Measurements from ENCODE around the gene METTL23. TPM values are rescaled to one million over a fixed set of nuclear protein-coding genes. Genes with fewer than 3 reads are reported as not detected.

The METTL23 gene
- total RNA-seq, 2 donors from 2014 or later = 35.1 to 36.2 TPM

DNA sequence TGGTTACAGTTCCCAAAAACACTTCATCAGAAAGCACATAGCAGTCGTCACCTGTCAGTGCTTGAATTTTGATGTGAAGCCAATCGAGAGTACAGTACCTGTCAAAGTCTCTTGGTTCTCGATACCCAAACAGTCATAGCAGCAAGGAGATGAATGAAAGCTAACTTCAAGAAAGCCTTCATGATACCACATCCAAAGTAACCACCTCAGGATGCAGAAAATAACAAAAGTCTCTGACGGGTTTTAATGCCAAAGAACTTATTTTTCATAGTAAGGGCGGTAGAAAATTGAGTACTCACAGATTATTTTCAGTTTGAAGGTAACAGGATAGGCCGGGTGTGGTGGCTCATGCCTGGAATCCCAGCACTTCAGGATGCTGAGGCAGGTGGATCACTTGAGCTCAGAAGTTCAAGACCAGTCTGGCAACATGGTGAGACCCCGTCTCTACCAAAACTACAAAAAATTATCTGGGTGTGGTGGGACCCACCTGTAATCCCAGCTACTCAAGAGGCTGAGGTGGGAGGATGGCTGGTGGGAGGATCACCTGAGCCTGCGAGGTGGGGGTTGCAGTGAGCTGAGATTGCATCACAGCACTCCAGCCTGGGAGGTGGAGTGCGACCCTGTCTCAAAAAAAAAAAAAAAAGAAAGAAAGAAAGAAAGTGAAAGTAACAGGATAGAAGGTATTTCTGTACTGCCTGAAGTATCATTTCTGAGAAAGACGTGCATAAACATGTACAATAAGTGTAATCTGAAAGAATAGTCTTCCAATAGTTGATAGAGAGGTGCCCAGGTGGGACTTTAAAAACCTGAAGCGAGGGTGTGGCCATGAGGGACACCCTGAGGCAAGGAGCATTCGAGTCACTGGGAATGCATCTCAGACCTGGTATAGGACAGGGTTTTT lies 26.7 kb downstream of the METTL23 start:
- Mint-ChIP-seq H3K27ac (peak overlapping the region; percentile 99), H3K36me3 (ENCODE audit: low read depth) (peaks cover 8% of the 10 kb centered on the region), H3K4me3 (peak overlapping the region; percentile 93), H3K4me1 (peaks cover 21% of the 10 kb centered on the region), H3K27me3 (no peaks in the 10 kb centered on the region)
- H3K9me3 ChIP-seq (ENCODE audit: control insufficient read depth, low read length, poor library complexity, severe bottlenecking) = no peaks in the 10 kb centered on the region
- ATAC-seq (peak; percentile 84), DNase-seq (peak in 1 of 3 donors; percentile 13)

DNA sequence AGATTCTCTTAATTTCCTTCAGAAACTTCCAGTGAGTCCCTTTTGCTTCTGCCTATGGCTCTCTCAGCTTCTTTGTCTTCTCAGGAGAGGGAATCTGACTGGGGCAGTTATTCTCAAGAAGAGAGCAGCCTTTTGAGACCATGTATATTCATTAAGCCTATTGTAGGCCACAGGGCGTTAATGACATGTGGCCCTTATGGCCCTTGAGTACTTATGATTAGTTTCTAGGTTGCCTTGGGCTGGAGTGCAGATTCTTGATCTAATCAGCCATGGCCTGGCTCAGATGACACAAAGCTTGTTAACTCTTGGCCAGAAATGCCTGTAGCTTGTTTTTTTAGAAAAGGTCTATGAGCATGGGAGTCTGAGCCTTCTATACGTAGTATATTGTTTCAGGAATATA lies 28.6 kb downstream of the METTL23 start:
- no peak overlapping the region for H3K27ac Mint-ChIP-seq
- H3K36me3 Mint-ChIP-seq (ENCODE audit: low read depth) = peaks cover 5% of the 10 kb centered on the region
- peaks cover 21% of the 10 kb centered on the region for H3K4me1 Mint-ChIP-seq
- H3K4me3 Mint-ChIP-seq = no peak overlapping the region
- ATAC-seq = no peak
- DNase-seq = no peak
- H3K9me3 ChIP-seq (ENCODE audit: control insufficient read depth, low read length, poor library complexity, severe bottlenecking) = no peaks in the 10 kb centered on the region
- no peaks in the 10 kb centered on the region for H3K27me3 Mint-ChIP-seq

DNA sequence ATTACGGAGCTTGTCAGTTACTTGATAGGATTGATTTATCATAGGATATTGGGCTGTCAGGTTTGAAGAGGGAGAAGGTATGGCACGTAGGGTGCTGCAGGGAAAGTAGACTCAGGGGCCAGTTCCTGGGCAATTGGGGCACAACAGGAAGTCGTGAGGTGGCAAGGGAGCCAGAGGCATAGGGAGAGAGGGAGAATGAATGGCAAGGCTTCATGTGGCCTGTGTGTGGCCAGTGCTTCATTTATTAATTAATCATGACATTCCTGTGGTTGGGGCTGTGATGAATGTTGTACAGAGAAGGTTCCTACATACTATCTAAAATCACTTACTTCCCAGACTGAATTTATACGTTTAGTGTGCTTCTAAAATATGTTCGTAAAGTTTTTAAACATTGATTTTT lies 30.6 kb downstream of the METTL23 start:
- H3K9me3 ChIP-seq (ENCODE audit: control insufficient read depth, low read length, poor library complexity, severe bottlenecking) = no peaks in the 10 kb centered on the region
- DNase-seq (no peak), ATAC-seq (no peak)
- H3K27me3 Mint-ChIP-seq = no peaks in the 10 kb centered on the region
- H3K4me1 Mint-ChIP-seq = peaks cover 17% of the 10 kb centered on the region
- H3K27ac Mint-ChIP-seq = no peak overlapping the region
- peaks cover 3% of the 10 kb centered on the region for H3K36me3 Mint-ChIP-seq (ENCODE audit: low read depth)
- no peak overlapping the region for H3K4me3 Mint-ChIP-seq

DNA sequence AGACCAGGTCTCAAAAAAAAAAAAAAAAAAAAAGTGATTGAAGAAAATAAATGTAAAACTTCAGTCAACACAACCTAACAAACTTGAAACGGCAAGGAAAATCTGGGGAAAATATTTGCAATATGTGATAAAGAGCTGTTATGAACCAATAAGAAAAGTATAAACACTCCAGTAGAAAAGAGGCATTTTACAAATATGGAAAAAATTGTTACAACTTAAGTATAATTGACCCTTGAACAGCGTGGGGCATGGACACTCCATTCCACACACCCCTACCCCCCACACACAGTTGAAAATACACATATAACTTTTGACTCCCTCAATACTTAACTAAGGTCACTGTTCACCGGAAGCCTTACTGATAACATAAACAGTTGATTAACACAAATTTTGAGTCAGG lies 31.9 kb downstream of the METTL23 start:
- Mint-ChIP-seq H3K27ac (no peak overlapping the region), H3K4me1 (peaks cover 9% of the 10 kb centered on the region)

DNA sequence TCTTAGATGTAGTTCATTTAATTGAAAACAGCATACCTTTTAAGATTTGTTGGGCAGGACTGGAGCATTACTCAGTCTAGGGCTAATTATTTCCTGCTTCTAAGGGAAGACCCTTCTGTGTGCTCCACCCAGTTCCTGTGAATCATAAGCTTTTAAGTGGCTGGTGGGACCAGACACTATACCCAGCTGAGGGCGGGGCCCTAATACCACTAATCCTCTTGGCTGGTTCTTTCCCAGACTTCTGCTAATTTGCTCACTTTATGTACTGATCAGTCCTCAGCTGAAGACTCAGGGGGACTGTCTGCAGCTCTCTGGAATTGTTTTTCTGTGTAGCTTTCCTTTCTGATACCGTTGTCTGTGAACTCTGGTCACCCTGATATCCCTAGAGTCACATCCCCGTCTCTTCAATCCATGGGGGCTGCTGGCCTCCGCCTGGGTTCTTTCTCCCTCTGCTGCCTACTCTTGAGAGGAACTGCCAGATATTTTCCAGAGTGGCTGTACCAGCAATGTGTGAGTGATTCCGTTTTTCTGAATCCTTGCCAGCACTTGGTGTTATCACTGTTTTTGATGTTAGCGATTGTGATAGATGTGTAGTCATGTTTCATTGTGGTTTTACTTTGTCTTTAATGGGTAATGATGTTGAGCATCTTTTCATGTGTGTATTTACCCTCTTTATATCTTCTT lies 46.3 kb downstream of the METTL23 start:
- DNase-seq (peak; percentile 15 to 56 (median 25)), ATAC-seq (peak; percentile 88)
- Mint-ChIP-seq H3K27me3 (no peaks in the 10 kb centered on the region), H3K4me1 (peaks cover 17% of the 10 kb centered on the region), H3K36me3 (ENCODE audit: low read depth) (peaks cover 11% of the 10 kb centered on the region), H3K4me3 (peak overlapping the region; percentile 93), H3K27ac (peak overlapping the region; percentile 100)
- H3K9me3 ChIP-seq (ENCODE audit: control insufficient read depth, low read length, poor library complexity, severe bottlenecking) = no peaks in the 10 kb centered on the region

More for the DNA sequence above, 31.9 kb downstream of the METTL23 start:
- H3K9me3 ChIP-seq (ENCODE audit: control insufficient read depth, low read length, poor library complexity, severe bottlenecking) = no peaks in the 10 kb centered on the region
- DNase-seq (no peak), ATAC-seq (no peak)
- Mint-ChIP-seq H3K4me3 (no peak overlapping the region), H3K27me3 (no peaks in the 10 kb centered on the region), H3K36me3 (ENCODE audit: low read depth) (peaks cover 3% of the 10 kb centered on the region)

DNA sequence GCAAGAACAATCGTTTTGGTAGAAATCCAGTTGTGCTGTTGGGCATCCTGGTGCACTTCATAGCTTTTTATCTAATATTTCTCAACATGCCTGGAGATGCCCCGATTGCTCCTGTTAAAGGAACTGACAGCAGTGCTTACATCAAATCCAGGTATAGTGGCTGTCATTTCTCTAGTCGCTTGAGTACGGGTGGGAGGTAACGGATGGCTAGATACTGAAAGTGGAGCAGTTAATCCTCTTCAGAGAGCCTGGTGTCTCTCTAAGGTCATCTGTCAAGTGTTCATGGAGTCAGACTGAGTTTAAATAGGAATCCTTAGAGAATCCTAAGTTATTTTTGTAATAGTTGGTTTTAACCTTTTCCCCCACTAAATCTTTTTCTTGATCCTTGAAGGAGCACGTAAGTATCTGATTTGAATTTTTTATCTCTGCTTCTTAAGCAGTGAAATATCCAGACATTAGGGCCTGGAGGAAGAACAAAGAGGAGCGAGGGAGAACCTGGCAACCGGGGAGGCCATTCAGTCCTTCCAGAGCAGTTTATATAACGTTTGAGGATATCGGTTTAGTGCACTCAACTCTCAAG lies 48.5 kb downstream of the METTL23 start:
- H3K4me3 Mint-ChIP-seq = no peak overlapping the region
- no peak overlapping the region for H3K27ac Mint-ChIP-seq
- peaks cover 15% of the 10 kb centered on the region for H3K36me3 Mint-ChIP-seq (ENCODE audit: low read depth)
- no peaks in the 10 kb centered on the region for H3K27me3 Mint-ChIP-seq
- H3K9me3 ChIP-seq (ENCODE audit: control insufficient read depth, low read length, poor library complexity, severe bottlenecking) = no peaks in the 10 kb centered on the region
- peaks cover 17% of the 10 kb centered on the region for H3K4me1 Mint-ChIP-seq
- DNase-seq (no peak), ATAC-seq (no peak)

DNA sequence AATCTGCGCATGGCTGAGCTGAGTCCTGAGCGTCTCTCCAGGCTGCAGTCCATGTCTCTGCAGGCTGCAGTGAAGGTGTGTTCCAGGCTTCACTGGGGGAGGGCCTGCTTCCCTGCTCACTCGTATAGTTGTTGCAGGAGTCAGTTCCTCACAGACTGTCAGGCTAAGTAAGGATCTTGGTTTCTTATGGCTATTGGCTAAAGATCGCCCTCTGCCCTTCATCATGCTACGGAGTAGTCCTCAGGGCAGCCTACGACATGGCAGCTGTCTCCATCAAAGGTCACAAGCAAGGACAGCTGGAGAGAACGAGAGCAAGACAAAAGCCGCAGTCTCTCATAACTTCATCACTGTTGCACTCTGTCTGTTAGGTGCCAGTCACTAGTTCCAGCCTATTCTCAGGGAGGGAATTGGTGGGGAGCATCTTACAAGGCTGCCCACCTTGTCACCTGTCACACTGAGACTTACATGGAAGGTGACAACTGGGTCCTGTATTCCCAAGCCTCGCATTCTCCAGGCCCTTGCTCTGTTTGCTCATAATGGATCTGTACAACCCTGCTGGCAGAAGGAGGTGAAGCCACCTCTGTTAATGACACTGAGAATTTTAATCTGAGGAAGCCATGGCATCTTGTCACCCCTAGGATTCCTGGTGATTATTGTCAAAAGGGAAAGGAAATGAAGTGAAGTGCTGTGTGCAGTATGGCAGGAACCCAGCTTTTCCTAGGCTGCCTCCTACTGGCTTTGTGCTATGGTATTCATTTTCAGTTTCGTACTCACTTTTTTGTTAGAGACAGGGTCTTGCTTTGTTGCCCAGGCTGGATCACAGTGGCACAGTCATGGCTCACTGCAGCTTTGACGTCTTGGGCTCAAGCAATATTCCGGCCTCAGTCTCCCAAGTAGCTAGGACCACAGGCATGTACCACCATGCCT lies 54.7 kb downstream of the METTL23 start:
- H3K9me3 ChIP-seq (ENCODE audit: control insufficient read depth, low read length, poor library complexity, severe bottlenecking) = no peaks in the 10 kb centered on the region
- DNase-seq (no peak), ATAC-seq (no peak)
- H3K36me3 Mint-ChIP-seq (ENCODE audit: low read depth) = peaks cover 6% of the 10 kb centered on the region
- H3K4me1 Mint-ChIP-seq = no peaks in the 10 kb centered on the region
- no peaks in the 10 kb centered on the region for H3K27me3 Mint-ChIP-seq
- H3K4me3 Mint-ChIP-seq = no peak overlapping the region
- H3K27ac Mint-ChIP-seq = no peak overlapping the region

DNA sequence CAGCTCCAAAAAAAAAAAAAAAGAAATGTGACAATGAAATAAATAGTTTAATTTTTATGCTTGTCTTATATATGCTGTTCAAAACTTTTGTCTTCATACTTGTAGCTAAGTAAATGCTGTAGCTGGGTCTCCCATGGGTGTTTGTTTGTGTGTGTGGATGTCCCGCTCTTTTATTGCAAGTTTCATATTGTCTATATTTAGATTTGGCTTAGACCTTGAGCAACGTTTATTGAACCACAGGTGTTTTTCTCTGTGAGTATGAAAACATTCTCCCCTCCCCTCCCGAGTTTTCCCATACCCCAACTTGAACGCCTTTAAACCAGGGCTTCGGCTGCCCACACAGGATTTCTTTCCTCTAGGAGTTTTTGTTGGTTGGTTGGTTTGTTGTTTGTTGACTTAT lies 56.5 kb downstream of the METTL23 start:
- no peak for ATAC-seq
- Mint-ChIP-seq H3K36me3 (ENCODE audit: low read depth) (peaks cover 2% of the 10 kb centered on the region), H3K27me3 (no peaks in the 10 kb centered on the region), H3K27ac (no peak overlapping the region), H3K4me1 (no peaks in the 10 kb centered on the region), H3K4me3 (no peak overlapping the region)
- DNase-seq = no peak
- no peaks in the 10 kb centered on the region for H3K9me3 ChIP-seq (ENCODE audit: control insufficient read depth, low read length, poor library complexity, severe bottlenecking)

Other genes starting within 250 kb of the METTL23 start
- gene RHBDF2, start 225.4 kb upstream of the METTL23 start, total RNA-seq = 10 to 100 TPM; 38.3 to 48.7 TPM
- not detected for gene CYGB, start 189.1 kb upstream of the METTL23 start, total RNA-seq
- 1 to 10 TPM in 1 of 2 donors, not detected in 1; 1.1 TPM for gene PRCD, start 186.8 kb upstream of the METTL23 start, total RNA-seq
- gene ST6GALNAC2, start 141.0 kb upstream of the METTL23 start, total RNA-seq = 1 to 10 TPM in 1 of 2 donors, under 1 TPM in 1; 0.68 to 2.2 TPM
- 1 to 10 TPM; 4.1 to 8.4 TPM for gene ST6GALNAC1, start 83.1 kb upstream of the METTL23 start, total RNA-seq
- gene MXRA7, start 15.9 kb upstream of the METTL23 start, total RNA-seq = 1 to 10 TPM; 5.7 to 8.0 TPM
- 100 to 1,000 TPM; 124 to 137 TPM for gene JMJD6, start 233 bp upstream of the METTL23 start, total RNA-seq
- 100 to 1,000 TPM; 351 to 393 TPM for gene SRSF2, start 10.5 kb downstream of the METTL23 start, total RNA-seq
- 10 to 100 TPM; 29.4 to 36.7 TPM for gene MFSD11, start 11.3 kb downstream of the METTL23 start, total RNA-seq
- gene MGAT5B, start 141.6 kb downstream of the METTL23 start, total RNA-seq = 1 to 10 TPM in 1 of 2 donors, under 1 TPM in 1; 0.55 to 1.4 TPM

Data from T-helper 17 cell (primary cell).